Right renal pelvis (tissue), 4 donors: Measurements from ENCODE around the gene CAPN11. TPM values are rescaled to one million over a fixed set of nuclear protein-coding genes. Genes with fewer than 3 reads are reported as not detected.
"Not testable (repeated sequence)": the region's sequence is repeated elsewhere in the genome, so short reads cannot be mapped to it uniquely, and the experiment has no call there.

Experiments
- DNase-seq, 4 donors: peaks; one replicate each; pipeline ENCODE4 v3.0.0-alpha.2; 2013; ENCODE audit warnings: low read depth in 4 of 4, low spot score in 3 of 4, missing footprints in 1 of 4
- polyA plus RNA-seq, 4 donors: library from polyadenylated mRNA; unstranded; fragments of 120-200 nt; gene quantifications; one replicate each; pipeline ENCODE4 v1.2.1, GENCODE V29; 2013; ENCODE audit not compliant: insufficient read length in 4 of 4

CAPN11 gene
- polyA plus RNA-seq, 4 donors = 0.14 to 0.21 (median 0.16) TPM

- DNase-seq = no peak
Measured at GRCh38 chr6:44179072-44179536, 20.5 kb downstream of the CAPN11 start.

- no peak for DNase-seq
Measured at GRCh38 chr6:44179648-44180047, 21.0 kb downstream of the CAPN11 start.

- no peak for DNase-seq
Measured at GRCh38 chr6:44180406-44180805, 21.8 kb downstream of the CAPN11 start.

GRCh38 chr6:44180886-44181285, 22.3 kb downstream of the CAPN11 start:
- DNase-seq = no peak

- not testable (repeated sequence) for DNase-seq
Measured at GRCh38 chr6:44181784-44182183, 23.2 kb downstream of the CAPN11 start.

- DNase-seq = no peak
Measured at GRCh38 chr6:44182911-44183390, 24.3 kb downstream of the CAPN11 start.

GRCh38 chr6:44183783-44184182, 25.2 kb downstream of the CAPN11 start:
- DNase-seq = no peak

- DNase-seq = not testable (repeated sequence)
Measured at GRCh38 chr6:44185356-44185755, 26.7 kb downstream of the CAPN11 start.

- no peak for DNase-seq
Measured at GRCh38 chr6:44185953-44186634, 27.5 kb downstream of the CAPN11 start.

- no peak for DNase-seq
Measured at GRCh38 chr6:44186635-44187025, 28.0 kb downstream of the CAPN11 start.

- DNase-seq = no peak
Measured at GRCh38 chr6:44188819-44189218, 30.2 kb downstream of the CAPN11 start.

- DNase-seq = no peak
Measured at GRCh38 chr6:44189257-44189656, 30.6 kb downstream of the CAPN11 start.

- DNase-seq = no peak
Measured at GRCh38 chr6:44190715-44191114, 32.1 kb downstream of the CAPN11 start.

GRCh38 chr6:44192428-44193041, 33.9 kb downstream of the CAPN11 start:
- no peak for DNase-seq

GRCh38 chr6:44193307-44193910, 34.8 kb downstream of the CAPN11 start:
- no peak for DNase-seq

GRCh38 chr6:44194326-44194725, 35.7 kb downstream of the CAPN11 start:
- DNase-seq = no peak

- DNase-seq = not testable (repeated sequence)
Measured at GRCh38 chr6:44196351-44196750, 37.7 kb downstream of the CAPN11 start.

- no peak for DNase-seq
Measured at GRCh38 chr6:44198684-44199083, 40.1 kb downstream of the CAPN11 start.

GRCh38 chr6:44199883-44200282, 41.3 kb downstream of the CAPN11 start:
- DNase-seq = no peak

GRCh38 chr6:44201200-44201599, 42.6 kb downstream of the CAPN11 start:
- no peak for DNase-seq

GRCh38 chr6:44201638-44202303, 43.2 kb downstream of the CAPN11 start:
- no peak for DNase-seq
